Gastrocnemius medialis (tissue), 4 donors: ENCODE results near the gene OIP5. TPM values are rescaled to one million over a fixed set of nuclear protein-coding genes. Genes with fewer than 3 reads are reported as not detected.
"Not testable (repeated sequence)": the region's sequence is repeated elsewhere in the genome, so short reads cannot be mapped to it uniquely, and the experiment has no call there.

Experiments
- ATAC-seq, 2 donors: fragments of 150-250 bp; one replicate each; pipeline ENCODE4 v1.9.1; 2016
- DNase-seq, 2 donors: peaks; one replicate each; pipeline ENCODE4 v3.0.0-alpha.2; 2019
- H3K27ac ChIP-seq, 4 donors: fragments of 200-600 bp; sonication (generic); 1 replicate in 1 of 4; 2 replicates in 3 of 4; pipeline ENCODE4 v1.5.1; 2016 to 2018; ENCODE audit warnings: mild to moderate bottlenecking in 2 of 4, moderate library complexity in 1 of 4
- H3K27me3 ChIP-seq, 3 donors: fragments of 200-600 bp; sonication (generic) in 2 of 3; 1 replicate in 1 of 3; 2 replicates in 2 of 3; pipeline versions ENCODE4 v1.5.1 to v1.6.0; 2016 to 2019; ENCODE audit warnings: mild to moderate bottlenecking in 1 of 3, moderate library complexity in 1 of 3
- H3K36me3 ChIP-seq, 2 donors: fragments of 200-600 bp; sonication (generic) in 1 of 2; one replicate each; pipeline ENCODE4 v1.5.1; 2017 to 2018
- H3K4me1 ChIP-seq, 2 donors: fragments of 200-600 bp; sonication (generic) in 1 of 2; one replicate each; pipeline ENCODE4 v1.5.1; 2016 to 2017; ENCODE audit warnings: mild to moderate bottlenecking in 2 of 2
- H3K4me3 ChIP-seq, 4 donors: fragments of 200-600 bp; sonication (generic) in 3 of 4; 1 replicate in 1 of 4; 2 replicates in 3 of 4; pipeline ENCODE4 v1.5.1; 2016 to 2019; ENCODE audit warnings: mild to moderate bottlenecking in 2 of 4
- H3K9me3 ChIP-seq, 3 donors: fragments of 200-600 bp; sonication (generic) in 2 of 3; 1 replicate in 1 of 3; 2 replicates in 2 of 3; pipeline ENCODE4 v1.5.1; 2016 to 2019
- CTCF ChIP-seq, 5 experiments: fragments of 450-650 bp in 3 of 5; fragments of 200-600 bp in 2 of 5; sonication (generic) in 2 of 5; IDR thresholded peaks in 4 of 5; conservative IDR thresholded peaks in 1 of 5; 1 replicate in 4 of 5; 2 replicates in 1 of 5; pipeline ENCODE4 v1.5.1; 2016 to 2019; ENCODE audit warnings: antibody characterized with exemption in 5 of 5, mild to moderate bottlenecking in 3 of 5, moderate library complexity in 3 of 5
- POLR2A ChIP-seq, 2 donors: fragments of 450-650 bp; IDR thresholded peaks; one replicate each; pipeline ENCODE4 v1.6.1; 2017; ENCODE audit warnings: antibody characterized with exemption in 2 of 2, mild to moderate bottlenecking in 2 of 2, moderate library complexity in 2 of 2
- in situ Hi-C, 4 donors: fragments of 200-750 bp; cut with MboI; loops; one replicate each; pipeline versions ENCODE4 v1.15.0 to v1.8.0; 2017; ENCODE audit warnings: low sequenced_read_pairs in 4 of 4
- intact Hi-C: fragments of 100-400 bp; cut with DNase I; formaldehyde crosslinking; loops from one replicate; pipeline ENCODE4 v1.15.1; 2023; ENCODE audit warnings: low total_unique reads
- total RNA-seq, 4 donors: library from RNA; depleted of rRNA; stranded (reverse); fragments of >200 nt; gene quantifications; one replicate each; pipeline versions ENCODE4 v1.1.0 to v1.2.3, GENCODE V29; 2016

Gene OIP5
- total RNA-seq, 4 donors from 2014 or later: 1.9 to 7.8 (median 4.0) TPM

GRCh38 chr15:41286665-41287333, 45.6 kb downstream of the OIP5 start:
- peak overlapping the region in 3 of 4 donors; percentile 5 to 95 (median 45) for H3K27ac ChIP-seq
- peaks cover 22 to 34% of the 10 kb centered on the region in 2 donors for H3K4me1 ChIP-seq
- H3K9me3 ChIP-seq: no peaks in the 10 kb centered on the region
- peaks cover 8 to 41% of the 10 kb centered on the region in 2 donors for H3K36me3 ChIP-seq
- H3K4me3 ChIP-seq: no peak overlapping the region
- intact Hi-C loops (no loop called here), in situ Hi-C loops (no loop called here)
- H3K27me3 ChIP-seq: no peaks in the 10 kb centered on the region
- no peak for DNase-seq
- no peak for ATAC-seq
- TF ChIP-seq CTCF (IDR thresholded peaks at IDR 0.05 in 4 of 5, conservative IDR thresholded peaks at IDR 0.05 in 1 of 5): no peak
- no peak for TF ChIP-seq POLR2A (IDR thresholded peaks at IDR 0.05)

- H3K9me3 ChIP-seq: no peaks in the 10 kb centered on the region
- DNase-seq (no peak), ATAC-seq (no peak)
- H3K27me3 ChIP-seq: no peaks in the 10 kb centered on the region
- H3K27ac ChIP-seq: peak overlapping the region; percentile 94 to 99 (median 96)
- intact Hi-C loops (no loop called here), in situ Hi-C loops (no loop called here)
- peak overlapping the region; percentile 93 to 98 (median 96) for H3K4me3 ChIP-seq
- peaks cover 21 to 34% of the 10 kb centered on the region in 2 donors for H3K4me1 ChIP-seq
- H3K36me3 ChIP-seq: peaks cover 8 to 41% of the 10 kb centered on the region in 2 donors
- TF ChIP-seq CTCF (IDR thresholded peaks at IDR 0.05 in 4 of 5, conservative IDR thresholded peaks at IDR 0.05 in 1 of 5) (no peak), POLR2A (IDR thresholded peaks at IDR 0.05) (no peak)
Measured at GRCh38 chr15:41285285-41285684, 47.1 kb downstream of the OIP5 start.

DNA sequence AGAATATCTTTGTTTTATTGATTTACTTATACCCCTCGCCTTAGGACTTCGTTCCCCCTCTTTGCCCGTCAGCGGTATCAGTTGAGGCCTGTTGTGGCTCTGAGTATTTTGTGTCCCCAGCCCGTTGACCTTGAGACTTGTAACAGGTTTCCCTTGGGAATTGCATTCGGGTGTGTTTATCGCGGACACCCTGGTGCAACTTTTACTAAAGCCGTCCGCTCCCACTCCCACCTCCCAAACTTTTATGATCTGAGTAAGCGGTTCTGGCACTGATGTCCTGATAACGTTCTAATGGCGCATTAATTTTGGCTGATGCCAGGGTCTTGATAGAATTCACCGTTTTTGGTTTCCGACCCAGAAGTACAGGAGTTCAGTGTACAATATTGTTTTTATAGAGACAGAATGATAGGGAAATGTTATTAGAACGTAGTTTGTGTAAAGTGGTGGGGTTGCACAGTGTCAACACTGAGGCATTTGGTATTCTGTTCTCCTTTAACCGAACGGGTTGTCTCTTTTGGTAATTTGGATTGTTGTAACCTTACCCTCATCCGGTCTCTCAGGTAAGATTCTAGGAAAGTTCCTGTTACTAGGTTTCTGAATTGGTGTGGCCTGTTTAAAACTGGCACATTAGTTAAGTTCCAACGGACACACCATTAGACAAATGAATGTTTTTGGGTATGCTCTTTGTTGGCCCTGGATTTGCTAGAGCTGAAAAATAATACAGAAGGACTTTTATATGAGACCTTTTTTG, 47.8 kb downstream of the OIP5 start:
- no peaks in the 10 kb centered on the region for H3K9me3 ChIP-seq
- DNase-seq (peak; percentile 22 to 32), ATAC-seq (peak; percentile 40 to 45)
- H3K4me3 ChIP-seq: peak overlapping the region; percentile 93 to 98 (median 96)
- no peaks in the 10 kb centered on the region for H3K27me3 ChIP-seq
- H3K27ac ChIP-seq: peak overlapping the region; percentile 94 to 99 (median 96)
- TF ChIP-seq CTCF (IDR thresholded peaks at IDR 0.05 in 4 of 5, conservative IDR thresholded peaks at IDR 0.05 in 1 of 5) (no peak), POLR2A (IDR thresholded peaks at IDR 0.05) (no peak)
- in situ Hi-C loops: no loop called here
- peaks cover 19 to 34% of the 10 kb centered on the region in 2 donors for H3K4me1 ChIP-seq
- intact Hi-C loops: loop anchor here (1.0 to 5.0 kb wide), 3 partner anchors 48 to 133 kb away; partner anchors contain the start of genes CHP1, NUSAP1, OIP5 and RTF1
- peaks cover 8 to 46% of the 10 kb centered on the region in 2 donors for H3K36me3 ChIP-seq

DNA sequence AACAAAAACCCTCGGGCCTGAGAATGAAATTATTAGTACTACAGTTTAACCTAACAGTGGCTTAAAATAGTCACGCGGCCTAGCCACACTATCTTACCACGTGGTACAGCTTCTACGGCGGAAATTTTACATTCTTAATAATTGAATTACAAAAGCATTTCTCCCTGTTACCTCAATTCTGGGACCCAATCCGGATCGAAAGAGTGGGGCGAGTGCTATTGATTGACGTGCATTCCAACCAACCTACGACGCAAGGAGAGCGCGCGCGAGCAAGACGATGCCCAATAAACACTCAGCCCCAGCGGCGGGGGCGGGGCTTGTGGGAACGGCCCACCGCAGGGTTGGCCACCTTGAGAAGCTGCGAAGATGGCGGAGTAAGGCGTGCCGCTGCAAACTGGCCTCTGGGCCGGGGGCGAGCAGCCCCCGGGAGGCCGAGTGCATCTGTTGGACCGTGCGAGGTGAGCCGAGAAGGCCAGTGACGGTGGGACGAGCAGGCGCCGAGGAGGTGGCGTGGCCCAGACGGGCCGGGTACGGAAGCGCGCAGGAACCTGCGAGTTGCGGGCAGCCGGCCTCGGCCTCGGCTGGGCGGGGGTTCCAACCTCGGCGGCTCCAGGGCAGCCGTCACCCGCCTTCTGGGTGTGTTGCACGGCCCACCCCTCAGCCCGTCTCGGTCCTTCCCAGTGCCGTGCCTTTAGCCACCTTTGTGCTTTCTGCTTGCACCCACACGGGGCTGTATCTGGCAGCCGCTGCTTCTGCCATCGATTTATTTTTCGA, 48.6 kb downstream of the OIP5 start:
- peak overlapping the region; percentile 94 to 99 (median 96) for H3K27ac ChIP-seq
- no peaks in the 10 kb centered on the region for H3K27me3 ChIP-seq
- DNase-seq (peak; percentile 98), ATAC-seq (peak; percentile 96 to 98)
- TF ChIP-seq POLR2A (IDR thresholded peaks at IDR 0.05) (peak; percentile 87 to 93), CTCF (IDR thresholded peaks at IDR 0.05 in 4 of 5, conservative IDR thresholded peaks at IDR 0.05 in 1 of 5) (peak in 1 of 5 experiments; percentile 10)
- peaks cover 19 to 30% of the 10 kb centered on the region in 2 donors for H3K4me1 ChIP-seq
- in situ Hi-C loops: no loop called here
- intact Hi-C loops: loop anchor here (1.0 to 5.0 kb wide), 3 partner anchors 48 to 133 kb away; partner anchors contain the start of genes CHP1, NUSAP1, OIP5 and RTF1
- H3K9me3 ChIP-seq: no peaks in the 10 kb centered on the region
- H3K4me3 ChIP-seq: peak overlapping the region; percentile 93 to 98 (median 96)
- H3K36me3 ChIP-seq: peaks cover 10 to 50% of the 10 kb centered on the region in 2 donors

DNA sequence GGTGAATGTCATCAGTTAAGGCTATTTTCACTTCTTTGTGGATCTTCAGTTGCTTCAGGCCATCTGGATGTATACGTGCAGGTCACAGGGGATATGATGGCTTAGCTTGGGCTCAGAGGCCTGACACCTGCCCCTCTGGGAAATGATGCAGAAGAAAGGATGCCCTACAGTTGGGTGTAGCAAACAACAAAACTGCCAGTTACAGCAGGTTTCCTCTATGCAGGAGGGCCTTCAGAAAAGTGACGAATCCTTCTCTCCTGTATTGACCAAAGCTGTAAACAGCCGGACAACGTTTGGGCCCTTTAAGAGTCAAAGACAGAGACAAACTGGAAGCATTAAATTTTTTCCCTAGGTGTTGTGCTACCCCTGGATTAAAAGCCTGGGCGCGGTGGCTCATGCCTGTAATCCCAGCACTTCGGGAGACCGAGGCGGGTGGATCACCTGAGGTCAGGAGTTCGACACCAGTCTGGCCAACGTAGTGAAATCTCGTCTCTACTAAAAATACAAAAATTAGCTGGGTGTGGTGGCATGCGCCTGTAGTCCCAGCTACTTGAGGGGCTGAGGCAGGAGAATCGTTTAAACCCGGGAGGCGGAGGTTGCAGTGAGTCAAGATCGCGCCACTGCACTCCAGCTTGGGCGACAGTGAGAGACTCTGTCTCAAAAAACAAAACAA, 49.3 kb downstream of the OIP5 start:
- H3K27ac ChIP-seq: peak overlapping the region; percentile 94 to 99 (median 96)
- ATAC-seq, H3K27me3 ChIP-seq, H3K9me3 ChIP-seq, in situ Hi-C loops, DNase-seq: not testable (repeated sequence)
- intact Hi-C loops: loop anchor here (5.0 kb wide), 1 partner anchor 134 kb away; the partner anchor contains the start of gene RTF1
- peaks cover 10 to 48% of the 10 kb centered on the region in 2 donors for H3K36me3 ChIP-seq
- H3K4me3 ChIP-seq: peak overlapping the region; percentile 93 to 98 (median 96)
- H3K4me1 ChIP-seq: peaks cover 12 to 23% of the 10 kb centered on the region in 2 donors

GRCh38 chr15:41282436-41282835, 50.0 kb downstream of the OIP5 start:
- H3K36me3 ChIP-seq: peaks cover 10 to 42% of the 10 kb centered on the region in 2 donors
- H3K4me1 ChIP-seq: peaks cover 11 to 19% of the 10 kb centered on the region in 2 donors
- in situ Hi-C loops: not testable (repeated sequence)

More at GRCh38 chr15:41282436-41282835, 50.0 kb downstream of the OIP5 start:
- DNase-seq, ATAC-seq, H3K4me3 ChIP-seq, H3K9me3 ChIP-seq, H3K27me3 ChIP-seq: not testable (repeated sequence)
- intact Hi-C loops: loop anchor here (5.0 kb wide), 1 partner anchor 135 kb away; the partner anchor contains the start of gene RTF1
- H3K27ac ChIP-seq: peak overlapping the region in 2 of 4 donors; percentile 94 to 95
